Prostate gland (tissue), 2 donors: ENCODE measurements around the gene FCHSD2. TPM values are rescaled to one million over a fixed set of nuclear protein-coding genes. Genes with fewer than 3 reads are reported as not detected.
"Not testable (repeated sequence)": the region's sequence is repeated elsewhere in the genome, so short reads cannot be mapped to it uniquely, and the experiment has no call there.

ENCODE experiments used
- DNase-seq: peaks from one replicate; pipeline ENCODE4 v3.0.0-alpha.2; 2019; ENCODE audit warnings: low spot score
- H3K27ac ChIP-seq, 2 donors: fragments of 200-600 bp; sonication (generic); 2 replicates each; pipeline ENCODE4 v1.5.1; 2017 to 2019
- H3K27me3 ChIP-seq: fragments of 200-600 bp; sonication (generic); replicated peaks from 2 replicates; pipeline ENCODE4 v1.5.1; 2019; ENCODE audit not compliant: insufficient read depth
- H3K36me3 ChIP-seq, 2 donors: fragments of 200-600 bp; sonication (generic); 1 replicate in 1 of 2; 2 replicates in 1 of 2; pipeline versions ENCODE4 v1.5.1 to v1.8.1; 2017 to 2019
- H3K4me1 ChIP-seq: fragments of 200-600 bp; sonication (generic); replicated peaks from 2 replicates; pipeline ENCODE4 v1.5.1; 2019
- H3K4me3 ChIP-seq, 2 donors: fragments of 200-600 bp; sonication (generic); 2 replicates each; pipeline ENCODE4 v1.5.1; 2017 to 2019
- H3K9me3 ChIP-seq: fragments of 200-600 bp; sonication (generic); 2 replicates; pipeline ENCODE4 v1.5.1; 2017
- CTCF ChIP-seq, 4 experiments: fragments of 200-600 bp in 2 of 4; fragments of 450-650 bp in 2 of 4; sonication (generic) in 2 of 4; IDR thresholded peaks; 1 replicate in 3 of 4; 2 replicates in 1 of 4; pipeline ENCODE4 v1.5.1; 2016 to 2019; ENCODE audit warnings: antibody characterized with exemption in 4 of 4, mild to moderate bottlenecking in 2 of 4, moderate library complexity in 2 of 4
- POLR2A ChIP-seq: fragments of 450-650 bp; IDR thresholded peaks from one replicate; pipeline ENCODE4 v1.6.1; 2016; ENCODE audit warnings: antibody characterized with exemption, mild to moderate bottlenecking
- POLR2AphosphoS5 ChIP-seq: sonication (generic); formaldehyde crosslinking; IDR thresholded peaks from one replicate; pipeline ENCODE4 v1.6.1; 2017; ENCODE audit warnings: antibody characterized with exemption
- WGBS: methylation state at CpG from one replicate; pipeline ENCODE4 v1.1.5; 2018; 5-methylcytosine and 5-hydroxymethylcytosine counted together
- intact Hi-C: fragments of 100-400 bp; cut with DNase I; formaldehyde crosslinking; loops from one replicate; pipeline ENCODE4 v1.14.2; 2022
- total RNA-seq, 2 donors: library from RNA; depleted of rRNA; stranded (reverse); fragments of >200 nt; gene quantifications; one replicate each; pipeline ENCODE4 v1.1.0, GENCODE V29; 2016

Gene FCHSD2
- total RNA-seq, 2 donors from 2014 or later = 9.9 to 45.3 TPM

- Histone ChIP-seq H3K4me1 (no peaks in the 10 kb centered on the region), H3K36me3 (no peaks in the 10 kb centered on the region), H3K9me3 (no peaks in the 10 kb centered on the region), H3K4me3 (no peak overlapping the region), H3K27me3 (no peaks in the 10 kb centered on the region), H3K27ac (no peak overlapping the region)
- WGBS = 98% methylated on average over 2 of the region's 2 CpGs
- no peak for DNase-seq
- intact Hi-C loops = no loop called here
- TF ChIP-seq CTCF (IDR thresholded peaks at IDR 0.05) = no peak
- no peak for TF ChIP-seq POLR2AphosphoS5
- TF ChIP-seq POLR2A = no peak
Measured at GRCh38 chr11:73029403-73029802, 112.7 kb downstream of the FCHSD2 start.

GRCh38 chr11:73028611-73029010 is 113.5 kb downstream of the FCHSD2 start:
- TF ChIP-seq POLR2AphosphoS5 = no peak
- TF ChIP-seq CTCF (IDR thresholded peaks at IDR 0.05) = no peak
- no peak for TF ChIP-seq POLR2A
- H3K36me3 ChIP-seq = no peaks in the 10 kb centered on the region
- H3K9me3 ChIP-seq = no peaks in the 10 kb centered on the region
- no peaks in the 10 kb centered on the region for H3K4me1 ChIP-seq
- H3K27me3 ChIP-seq = no peaks in the 10 kb centered on the region
- intact Hi-C loops = no loop called here
- no peak for DNase-seq
- no peak overlapping the region for H3K27ac ChIP-seq
- WGBS = 88% methylated on average over 4 of the region's 4 CpGs
- H3K4me3 ChIP-seq = no peak overlapping the region

GRCh38 chr11:73027840-73028239 is 114.3 kb downstream of the FCHSD2 start:
- WGBS = 100% methylated on average over 2 of the region's 2 CpGs
- DNase-seq, H3K4me1 ChIP-seq, H3K4me3 ChIP-seq, H3K27me3 ChIP-seq, intact Hi-C loops, H3K9me3 ChIP-seq, H3K27ac ChIP-seq, H3K36me3 ChIP-seq: not testable (repeated sequence)

GRCh38 chr11:73024639-73025038 is 117.5 kb downstream of the FCHSD2 start:
- Histone ChIP-seq H3K4me3 (no peak overlapping the region), H3K27me3 (no peaks in the 10 kb centered on the region), H3K9me3 (no peaks in the 10 kb centered on the region), H3K27ac (no peak overlapping the region), H3K4me1 (no peaks in the 10 kb centered on the region), H3K36me3 (no peaks in the 10 kb centered on the region)
- DNase-seq = no peak
- intact Hi-C loops = no loop called here
- 93% methylated on average over 5 of the region's 5 CpGs for WGBS
- TF ChIP-seq POLR2AphosphoS5 (no peak), POLR2A (no peak), CTCF (IDR thresholded peaks at IDR 0.05) (no peak)

- TF ChIP-seq POLR2AphosphoS5 (no peak), CTCF (IDR thresholded peaks at IDR 0.05) (no peak), POLR2A (no peak)
- WGBS = 64% methylated on average over 1 of the region's 1 CpG
- H3K9me3 ChIP-seq = no peaks in the 10 kb centered on the region
- no peaks in the 10 kb centered on the region for H3K27me3 ChIP-seq
- H3K4me1 ChIP-seq = no peaks in the 10 kb centered on the region
- no peak overlapping the region for H3K27ac ChIP-seq
- H3K4me3 ChIP-seq = no peak overlapping the region
- DNase-seq = no peak
- intact Hi-C loops = no loop called here
- no peaks in the 10 kb centered on the region for H3K36me3 ChIP-seq
Measured at GRCh38 chr11:73019996-73020395, 122.1 kb downstream of the FCHSD2 start.
